NCI-H187 treated with DMSO at 0.1 percent for 48 hours (cell line): Measurements from ENCODE around the gene CHRNE.
"Not testable (repeated sequence)": the region's sequence is repeated elsewhere in the genome, so short reads cannot be mapped to it uniquely, and the experiment has no call there.

Source experiments
- DNase-seq: peaks from one replicate; lab custom pipeline; 2025; lab: John Stamatoyannopoulos, UW

CHRNE gene

DNA sequence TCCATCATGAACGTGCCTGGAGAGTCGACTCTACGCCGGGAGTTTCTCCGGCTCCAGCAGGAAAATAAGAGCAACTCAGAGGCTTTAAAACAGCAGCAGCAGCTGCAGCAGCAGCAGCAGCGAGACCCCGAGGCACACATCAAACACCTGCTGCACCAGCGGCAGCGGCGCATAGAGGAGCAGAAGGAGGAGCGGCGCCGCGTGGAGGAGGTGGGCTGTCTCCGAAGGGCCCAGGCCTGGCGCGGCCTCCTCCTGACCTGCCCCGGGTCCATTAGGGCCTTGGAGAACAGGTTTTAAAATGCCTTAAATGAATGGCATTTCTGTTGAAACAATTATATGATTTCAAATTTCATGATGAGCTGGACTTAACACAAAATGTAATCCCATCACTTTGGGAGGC is 15.3 kb downstream of the CHRNE start:
- DNase-seq: no peak

DNA sequence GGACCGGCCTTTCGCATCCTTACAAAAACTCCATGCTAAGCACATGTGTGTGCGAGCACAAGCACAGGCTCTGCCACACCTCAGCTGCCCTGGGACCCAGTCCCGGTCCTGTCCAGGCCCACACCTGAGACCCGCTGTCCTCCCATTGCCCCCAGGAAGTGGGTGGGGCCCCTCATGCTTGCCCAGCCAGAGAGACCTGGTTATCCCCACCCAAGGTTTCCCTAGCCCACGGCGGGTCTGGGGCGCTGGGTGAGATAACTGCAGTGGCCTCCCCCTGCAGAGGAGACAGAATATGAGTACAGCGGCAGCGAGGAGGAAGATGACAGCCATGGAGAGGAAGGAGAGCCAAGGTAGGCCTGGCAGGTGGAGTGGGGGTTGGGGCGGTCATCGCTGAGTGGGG is 16.1 kb downstream of the CHRNE start:
- no peak for DNase-seq

DNA sequence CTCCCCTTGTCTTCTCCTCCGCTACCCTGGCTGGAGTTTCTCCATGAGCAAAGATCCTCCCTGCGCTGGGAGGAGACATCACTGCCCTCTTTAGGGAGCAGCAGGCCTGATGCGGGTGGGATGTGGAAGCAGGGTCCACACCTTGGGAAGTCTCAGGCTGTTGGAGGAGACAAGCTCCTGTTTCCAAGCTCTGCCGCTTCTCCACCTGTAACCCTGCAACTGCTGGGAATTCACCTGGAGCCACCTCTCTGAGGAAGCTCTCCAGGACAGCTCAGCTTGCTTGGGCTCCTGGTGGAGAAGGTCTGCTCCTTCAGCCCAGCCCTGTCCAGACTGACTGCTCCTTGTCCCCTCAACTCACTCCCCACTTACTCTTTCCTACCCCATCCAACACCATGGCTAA is 18.4 kb downstream of the CHRNE start:
- DNase-seq: no peak

DNA sequence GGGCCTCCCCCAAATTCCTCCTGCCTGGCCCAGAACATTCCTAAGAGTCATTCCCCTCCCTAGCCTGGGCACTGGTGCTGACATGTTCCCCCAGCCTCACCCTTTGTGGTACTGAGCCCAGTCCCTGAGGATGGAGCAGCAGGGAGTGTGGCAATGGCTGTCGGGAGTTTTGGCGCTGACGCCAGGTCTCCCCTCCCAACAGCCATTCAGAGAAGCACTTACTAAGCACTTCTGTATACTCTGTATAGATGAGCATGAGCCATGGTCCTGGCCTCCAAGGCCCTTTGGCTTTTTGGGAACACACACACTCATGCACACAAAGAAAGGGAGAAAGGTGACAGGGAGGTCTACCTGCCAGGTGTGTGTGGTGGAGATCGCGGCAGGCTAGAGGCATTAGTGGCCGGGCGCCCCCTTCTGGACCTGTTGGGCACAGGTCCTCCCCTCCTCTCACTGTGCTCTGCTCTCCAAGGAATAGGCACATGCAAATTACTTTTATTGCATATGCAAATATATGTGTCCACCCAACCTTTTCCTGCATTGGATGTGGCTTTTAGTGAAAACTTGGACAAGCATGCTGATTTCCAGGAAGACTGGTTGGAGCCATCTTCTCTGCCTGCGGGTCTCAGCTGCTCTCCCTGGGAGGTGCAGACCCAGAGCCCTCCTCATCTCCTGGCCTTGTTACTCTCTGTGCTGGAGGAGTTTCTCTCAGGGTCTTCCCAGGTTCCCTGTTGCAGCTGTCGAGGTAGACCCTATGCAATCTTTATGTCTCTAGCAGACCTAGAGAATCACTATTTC is 20.9 kb downstream of the CHRNE start:
- no peak for DNase-seq

DNA sequence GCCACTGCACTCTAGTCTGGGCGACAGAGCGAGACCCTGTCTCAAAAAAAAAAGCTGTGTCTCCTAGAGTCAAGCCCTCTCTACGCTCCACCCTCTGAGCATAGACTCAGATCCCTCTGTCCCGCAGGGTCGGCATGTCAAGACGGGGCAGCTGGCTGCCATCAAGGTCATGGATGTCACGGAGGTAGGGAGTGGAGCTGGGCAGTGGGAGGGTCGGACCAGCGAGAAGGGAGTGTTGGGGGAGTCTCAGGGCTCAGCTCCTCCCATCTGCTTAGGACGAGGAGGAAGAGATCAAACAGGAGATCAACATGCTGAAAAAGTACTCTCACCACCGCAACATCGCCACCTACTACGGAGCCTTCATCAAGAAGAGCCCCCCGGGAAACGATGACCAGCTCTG is 22.0 kb downstream of the CHRNE start:
- no peak for DNase-seq

DNA sequence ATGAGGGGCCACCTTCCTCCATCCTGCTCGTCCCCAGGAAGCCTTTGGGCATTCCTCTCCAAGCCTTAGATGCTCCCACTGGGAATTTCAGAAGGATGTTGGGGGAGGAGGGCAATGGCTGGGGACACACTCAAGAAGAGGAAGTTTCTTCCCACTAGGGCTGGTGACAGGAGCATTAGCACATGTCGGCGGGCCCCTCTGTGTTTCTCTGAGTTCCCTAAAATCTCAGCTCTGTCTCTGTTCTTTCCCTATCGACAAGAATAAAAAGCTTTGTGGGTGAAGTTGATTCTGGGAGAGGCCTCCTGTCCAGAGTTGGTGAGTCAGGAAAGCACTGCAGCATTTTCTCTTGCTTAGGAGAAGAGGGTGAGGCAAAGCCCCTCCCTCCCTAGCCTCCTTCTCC is 23.3 kb downstream of the CHRNE start:
- no peak for DNase-seq

DNA sequence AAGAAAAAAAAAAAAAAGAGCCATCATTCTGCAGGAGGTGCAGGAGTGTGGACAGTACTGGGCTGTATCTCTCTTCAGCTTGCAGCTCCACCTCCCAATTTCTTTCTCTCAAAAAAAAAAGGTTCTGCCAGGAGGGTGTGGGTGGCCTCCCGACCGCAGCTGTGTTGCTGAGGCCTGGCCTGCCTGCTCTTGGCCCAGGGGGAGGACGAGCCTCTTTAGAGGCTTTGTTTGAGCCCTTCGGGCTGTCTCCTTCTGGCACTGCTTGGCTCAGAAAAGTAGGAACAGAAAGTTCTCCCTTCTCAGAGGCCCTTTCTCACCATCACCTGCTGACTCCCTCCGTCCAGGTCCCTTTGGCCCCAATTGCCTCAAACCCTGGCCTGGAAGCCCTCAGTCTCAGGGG is 25.8 kb downstream of the CHRNE start:
- DNase-seq: no peak

DNA sequence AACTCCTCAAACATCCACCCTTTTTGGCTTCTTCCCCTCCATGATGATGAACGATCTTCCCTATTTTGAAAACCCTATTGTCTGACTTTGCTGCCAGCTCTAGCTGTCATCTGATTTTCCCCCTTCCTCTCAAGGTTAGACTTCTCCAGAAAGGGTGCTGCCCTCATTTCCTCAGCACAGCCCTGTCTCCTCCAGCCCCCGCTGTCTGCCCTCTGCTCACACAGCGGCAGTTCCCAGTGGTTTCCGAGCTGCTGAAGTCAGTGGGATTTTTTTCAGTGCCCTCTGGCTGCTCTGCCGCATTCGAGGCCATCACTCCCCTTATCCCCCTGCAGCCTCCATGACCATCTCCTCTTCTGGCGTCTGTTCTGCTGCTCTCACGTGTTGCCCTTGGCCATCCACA is 30.1 kb downstream of the CHRNE start:
- DNase-seq: no peak

DNA sequence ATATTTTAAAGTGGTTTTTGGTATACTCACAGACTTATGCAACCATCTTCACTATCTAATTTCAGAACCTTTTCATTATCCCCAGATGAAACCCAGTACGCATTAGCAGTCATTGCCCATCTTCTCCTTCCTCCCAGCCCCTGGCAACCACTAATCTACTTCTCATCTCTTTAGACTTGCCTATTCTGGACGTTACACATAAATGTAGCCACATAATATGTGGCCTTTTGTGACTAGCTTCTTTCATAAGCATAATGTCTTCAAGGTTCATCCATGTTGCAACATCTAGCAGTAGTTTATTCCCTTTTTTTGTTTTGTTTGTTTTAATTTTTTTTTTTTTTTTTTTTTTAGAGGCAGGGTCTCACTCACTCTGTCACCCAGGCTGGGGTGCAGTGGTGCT is 32.0 kb downstream of the CHRNE start:
- no peak for DNase-seq

DNA sequence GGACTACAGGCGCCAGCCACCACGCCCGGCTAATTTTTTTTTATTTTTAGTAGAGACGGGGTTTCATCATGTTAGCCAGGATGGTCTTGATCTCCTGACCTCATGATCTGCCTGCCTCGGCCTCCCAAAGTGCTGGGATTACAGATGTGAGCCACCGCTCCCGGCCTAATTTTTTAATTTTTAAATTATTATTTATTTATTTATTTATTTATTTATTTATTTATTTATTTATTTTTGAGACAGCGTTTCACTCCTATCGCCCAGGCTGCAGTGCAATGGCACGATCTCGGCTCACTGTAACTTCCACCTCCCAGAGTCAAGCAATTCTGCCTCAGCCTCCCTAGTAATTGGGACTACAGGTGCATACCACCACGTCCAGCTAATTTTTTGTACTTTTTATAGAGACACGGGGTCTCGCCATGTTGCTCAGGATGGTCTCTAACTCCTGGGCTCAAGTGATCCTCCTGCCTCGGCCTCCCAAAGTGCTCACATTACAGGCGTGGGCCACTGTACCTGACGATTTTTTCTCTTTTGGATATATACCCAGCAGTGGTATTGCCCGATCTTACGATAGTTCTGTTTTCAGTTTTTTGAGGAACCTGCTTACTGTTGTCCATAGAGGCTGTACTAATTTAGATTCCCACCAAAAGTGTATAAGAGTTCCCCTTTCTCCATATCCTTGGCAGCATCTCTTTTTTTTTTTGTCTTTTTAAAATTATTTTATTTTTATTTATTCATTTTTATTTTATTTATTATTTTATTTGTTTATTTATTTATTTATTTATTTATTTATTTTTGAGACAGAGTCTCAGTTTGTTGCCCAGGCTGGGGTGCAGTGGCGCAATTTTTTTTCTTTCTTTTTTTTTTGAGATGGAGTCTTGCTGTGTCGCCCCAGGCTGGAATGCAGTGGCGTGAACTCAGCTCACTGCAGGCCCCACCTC is 33.6 kb downstream of the CHRNE start:
- DNase-seq: not testable (repeated sequence)

DNA sequence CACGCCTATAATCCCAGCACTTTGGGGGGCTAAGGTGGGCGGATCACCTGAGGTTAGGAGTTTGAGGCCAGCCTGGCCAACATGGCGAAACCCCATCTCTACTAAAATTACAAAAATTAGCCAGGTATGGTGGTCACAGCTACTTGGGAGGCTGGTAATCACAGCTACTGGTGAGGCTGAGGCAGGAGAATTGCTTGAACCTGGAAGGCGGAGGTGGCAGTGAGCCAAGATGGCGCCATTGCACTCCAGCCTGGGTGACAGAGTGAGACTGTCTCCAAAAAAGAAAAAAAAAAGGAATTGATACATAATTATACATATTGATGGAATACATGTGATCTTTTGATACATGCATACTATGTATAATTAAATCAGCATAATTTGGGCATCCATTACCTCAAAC is 35.4 kb downstream of the CHRNE start:
- DNase-seq: not testable (repeated sequence)

DNA sequence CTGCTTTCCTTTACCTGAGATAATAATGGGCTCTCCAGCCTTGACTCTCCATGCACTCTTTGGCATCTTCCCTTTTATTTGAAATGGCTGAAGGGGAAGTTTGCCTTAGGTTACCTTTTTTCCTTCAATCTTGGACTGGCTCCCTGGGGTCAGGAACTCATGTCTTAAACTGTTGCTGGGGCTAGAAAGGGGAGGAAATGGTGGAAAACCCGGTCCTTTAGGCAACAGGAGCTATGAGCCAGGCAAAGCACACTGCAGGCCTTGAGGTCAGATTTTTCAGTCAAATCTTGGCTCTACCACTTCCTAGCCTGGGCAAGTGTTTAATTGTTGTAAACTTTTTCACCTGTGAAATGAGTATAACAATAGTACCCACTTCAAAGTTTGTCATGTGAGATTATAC is 39.6 kb downstream of the CHRNE start:
- DNase-seq: no peak

DNA sequence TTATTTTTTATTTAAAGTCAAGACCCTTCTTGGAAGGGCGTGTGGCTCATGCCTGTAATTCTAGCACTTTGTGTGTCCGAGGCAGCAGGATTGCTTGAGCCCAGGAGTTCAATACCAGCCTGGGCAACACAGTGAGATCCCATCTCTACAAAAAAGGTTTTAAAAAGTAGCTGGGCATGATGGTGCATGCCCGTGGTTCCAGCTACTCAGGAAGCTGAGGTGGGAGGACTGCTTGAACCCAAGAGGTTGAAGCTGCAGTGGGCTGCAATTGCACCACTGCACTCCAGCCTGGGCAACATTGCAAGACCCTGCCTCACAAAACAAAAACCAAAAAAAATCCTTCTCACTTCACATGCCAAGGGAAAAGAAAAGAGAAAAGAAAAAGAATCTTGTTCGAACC is 40.2 kb downstream of the CHRNE start:
- no peak for DNase-seq

DNA sequence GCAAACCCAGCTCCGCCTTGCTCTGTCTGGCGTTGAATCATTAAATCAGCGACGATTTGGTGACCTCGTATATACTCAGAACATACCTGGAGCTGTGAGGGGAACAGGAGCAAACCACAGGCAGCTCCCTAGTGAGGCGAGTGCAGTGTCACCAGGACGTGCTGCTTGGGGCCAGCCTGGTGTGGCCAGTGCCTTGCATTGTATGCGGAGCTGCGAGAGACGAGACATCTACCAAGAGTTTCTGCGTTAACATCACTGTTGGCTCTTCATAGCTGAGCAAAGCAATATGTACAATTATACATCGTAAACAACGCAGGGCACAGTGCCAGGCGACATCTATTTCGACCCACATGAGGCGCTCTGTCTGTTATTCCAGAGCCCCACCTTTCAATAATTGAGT is 41.8 kb downstream of the CHRNE start:
- no peak for DNase-seq

DNA sequence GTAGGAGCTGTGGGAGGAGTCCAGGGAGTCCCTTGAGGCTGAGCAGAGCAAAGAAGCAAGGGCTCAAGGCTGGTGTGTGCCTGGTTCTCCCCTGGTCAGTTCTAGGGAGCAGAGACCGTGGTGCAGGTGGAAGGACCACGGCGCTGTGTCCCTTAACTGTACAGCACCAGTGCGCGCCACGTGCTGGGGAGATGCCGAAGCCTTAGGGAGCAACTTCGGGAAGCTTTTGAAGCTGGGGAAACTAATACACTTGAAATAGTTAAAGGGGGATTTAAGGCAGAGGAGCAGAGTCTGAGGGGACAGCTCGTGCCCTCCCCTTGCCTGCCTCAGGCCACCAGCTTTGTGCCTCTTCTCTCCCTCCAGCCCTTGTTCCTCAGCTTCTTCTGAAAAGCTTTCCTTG is 42.2 kb downstream of the CHRNE start:
- DNase-seq: no peak

DNA sequence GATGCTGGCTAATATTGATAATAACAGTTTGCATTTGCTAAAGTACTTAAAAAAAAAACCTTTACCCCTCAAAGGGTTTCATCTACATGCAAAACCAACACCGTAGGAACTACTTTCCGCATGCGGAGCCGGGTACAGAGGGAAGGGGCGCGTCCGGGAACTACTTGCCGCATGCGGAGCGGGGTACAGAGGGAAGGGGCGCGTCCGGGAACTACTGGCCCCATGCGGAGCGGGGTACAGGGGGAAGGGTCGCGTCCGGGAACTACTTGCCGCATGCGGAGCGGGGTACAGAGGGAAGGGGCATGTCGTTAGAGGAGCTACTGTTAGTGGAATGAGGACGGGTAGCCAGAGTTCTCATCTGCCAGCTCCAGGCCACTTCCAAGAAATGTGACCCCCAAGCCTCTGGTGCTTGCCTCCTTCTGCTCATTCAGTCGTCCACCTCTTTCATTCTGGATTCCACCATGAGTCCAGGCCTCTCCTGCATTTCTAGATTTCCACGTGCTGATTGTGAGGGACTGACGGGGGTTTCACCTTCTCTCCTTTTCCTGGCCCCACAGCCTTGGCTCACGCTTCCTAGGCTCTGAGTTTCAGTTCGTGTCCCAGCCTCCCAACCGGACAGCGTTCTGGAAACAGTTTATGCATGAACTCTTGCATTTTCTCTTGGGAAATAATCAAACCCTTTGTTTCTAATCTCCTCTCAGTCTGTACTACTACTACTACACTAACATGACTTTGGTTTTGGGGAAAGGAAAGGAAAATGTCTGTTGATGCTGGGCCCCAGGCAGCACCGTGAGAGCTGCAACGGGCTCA is 42.9 kb downstream of the CHRNE start:
- DNase-seq: no peak

DNA sequence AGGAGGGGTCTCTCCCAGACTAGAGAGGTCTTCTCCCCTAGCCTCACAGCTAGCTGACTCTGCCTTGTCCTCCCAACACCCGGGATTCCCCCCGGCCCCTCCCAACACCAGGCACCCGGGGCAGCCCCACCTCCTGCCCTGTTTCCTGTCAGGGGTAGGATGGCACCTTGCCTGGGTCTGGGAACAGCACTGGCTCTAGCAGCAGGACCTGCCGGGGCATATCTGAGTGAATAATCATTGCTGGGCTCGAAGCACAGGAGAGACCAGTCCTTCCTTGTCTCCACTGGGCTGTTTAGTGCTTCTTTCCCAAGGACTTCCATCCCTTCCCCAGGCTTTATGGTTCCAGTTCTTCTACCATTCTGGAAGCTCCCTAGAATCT is 44.0 kb downstream of the CHRNE start:
- no peak for DNase-seq

DNA sequence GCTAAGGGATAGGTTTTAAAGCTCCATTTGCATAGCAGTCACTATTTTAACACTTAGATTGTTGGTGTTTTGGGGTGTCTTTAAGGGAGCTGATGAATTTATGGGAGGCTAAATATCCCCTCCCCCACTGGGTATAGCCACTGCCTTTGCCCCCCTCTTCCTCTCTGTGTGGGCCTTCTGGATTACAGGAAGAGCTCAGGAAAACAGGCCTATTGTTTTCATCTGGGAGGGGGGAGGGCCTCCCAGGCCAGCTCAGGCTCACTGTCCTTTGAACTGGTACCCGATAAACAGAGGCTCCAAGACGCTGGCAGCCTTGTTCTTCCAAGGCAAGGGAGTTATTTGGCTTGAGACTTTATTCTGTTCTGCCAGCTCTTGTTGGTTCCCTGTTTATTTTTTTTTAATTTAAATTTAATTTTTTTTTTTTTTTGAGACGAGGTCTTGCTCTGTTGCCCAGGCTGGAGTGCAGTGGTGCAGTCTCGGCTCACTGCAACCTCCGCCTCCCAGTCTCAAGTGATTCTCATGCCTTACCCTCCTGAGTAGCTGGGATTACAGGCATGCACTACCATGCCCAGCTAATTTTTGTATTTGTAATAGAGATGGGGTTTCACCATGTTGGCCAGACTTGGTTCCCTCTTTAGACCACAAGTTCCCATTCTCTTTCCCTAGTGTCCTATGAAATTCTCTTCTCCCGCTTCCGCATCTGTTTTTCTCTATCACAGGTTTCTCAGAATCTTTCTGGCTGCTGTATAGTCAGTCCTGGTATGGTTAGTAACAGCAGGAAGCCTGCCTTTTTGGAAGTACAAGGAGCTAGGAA is 44.6 kb downstream of the CHRNE start:
- no peak for DNase-seq

DNA sequence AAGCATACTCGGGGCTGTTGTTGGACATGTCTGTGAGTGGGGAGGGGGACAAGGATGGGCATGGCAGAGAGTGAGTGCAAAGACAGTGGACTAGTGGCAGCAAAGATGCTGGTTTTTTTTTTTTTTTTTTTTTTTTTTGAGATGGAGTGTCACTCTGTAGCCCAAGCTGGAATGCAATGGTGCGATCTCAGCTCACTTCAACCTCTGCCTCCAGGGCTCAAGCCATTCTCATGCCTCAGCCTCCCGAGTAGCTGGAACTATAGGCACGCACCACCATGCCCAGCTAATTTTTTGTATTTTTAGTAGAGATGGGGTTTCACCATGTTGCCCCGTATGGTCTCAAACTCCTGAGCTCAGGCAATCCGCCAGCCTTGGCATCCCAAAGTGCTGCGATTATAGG is 45.6 kb downstream of the CHRNE start:
- not testable (repeated sequence) for DNase-seq

DNA sequence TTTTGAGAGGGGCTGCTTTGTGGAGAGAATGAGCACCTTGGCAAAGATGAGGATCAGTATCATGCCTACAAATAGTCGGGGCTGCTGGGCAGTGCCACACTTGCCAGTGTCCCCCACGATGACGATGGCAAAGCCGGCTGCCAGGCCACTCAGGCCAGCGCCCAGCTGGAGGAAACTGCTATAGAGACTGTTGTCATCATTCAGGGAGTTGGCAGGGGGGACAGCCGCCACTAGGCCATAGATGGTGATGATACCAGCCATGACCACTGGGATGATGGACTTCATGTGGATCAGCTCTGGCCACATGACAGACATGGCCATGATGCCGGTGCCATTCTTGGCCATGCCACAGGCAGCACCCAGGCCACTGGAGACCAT is 46.0 kb downstream of the CHRNE start:
- DNase-seq: no peak

DNA sequence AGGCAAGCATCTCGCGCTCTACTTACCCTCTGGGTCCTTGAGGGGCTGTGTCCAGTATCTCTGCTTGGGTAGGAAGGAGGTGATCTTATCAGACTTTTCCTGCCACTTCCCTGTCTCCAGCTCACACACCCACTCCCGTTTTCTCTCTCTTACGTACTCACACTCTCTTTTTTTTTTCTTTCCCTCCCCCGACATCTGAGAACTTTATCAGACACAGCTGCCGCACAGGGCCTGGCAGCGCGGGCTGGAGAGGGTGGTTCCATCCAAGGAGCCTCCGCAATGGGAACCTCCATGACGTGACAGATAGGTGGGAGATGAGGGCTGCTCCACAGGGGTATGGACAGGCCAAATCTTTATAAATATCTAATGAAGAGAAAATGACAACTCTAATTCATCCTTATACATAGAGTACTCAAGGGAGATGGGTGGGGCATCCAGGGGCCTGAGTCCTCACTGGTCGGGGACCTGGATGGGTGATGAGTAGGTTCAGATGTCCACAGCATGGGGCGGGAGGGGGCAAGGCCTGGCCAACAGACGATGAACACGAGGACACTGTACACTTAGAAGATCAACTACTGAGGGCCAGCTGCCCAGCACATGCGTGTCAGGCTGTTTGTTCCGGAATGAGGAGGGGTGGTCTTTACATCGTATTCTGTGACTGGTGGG is 46.5 kb downstream of the CHRNE start:
- no peak for DNase-seq
